DMS114 treated with DMSO at 0.1 percent for 48 hours (cell line): ENCODE data around the gene CLSTN3.

Experiments
- DNase-seq: peaks from one replicate; lab custom pipeline; 2025; ENCODE audit not compliant: unreplicated experiment; lab: John Stamatoyannopoulos, UW

CLSTN3 gene

GRCh38 chr12:7129872-7130691 is at the start of gene CLSTN3:
TSS of gene CLSTN3 (plus strand) at chr12:7130371. CDS start at chr12:7130649, 278 bp downstream.
- peak; percentile 60 for DNase-seq

GRCh38 chr12:7081037-7081436 is 49.1 kb upstream of the CLSTN3 start:
- no peak for DNase-seq

- no peak for DNase-seq
Observed at GRCh38 chr12:7083125-7083524, 47.0 kb upstream of the CLSTN3 start.

GRCh38 chr12:7089196-7089871 is 40.8 kb upstream of the CLSTN3 start:
- DNase-seq, result no peak

- DNase-seq, result no peak
Observed at GRCh38 chr12:7090222-7090998, 39.8 kb upstream of the CLSTN3 start.

- DNase-seq, result no peak
Observed at GRCh38 chr12:7091171-7091570, 39.0 kb upstream of the CLSTN3 start.

GRCh38 chr12:7091660-7092228 is 38.4 kb upstream of the CLSTN3 start:
- DNase-seq, result no peak

- peak; percentile 43 for DNase-seq
Observed at GRCh38 chr12:7092229-7092985, 37.8 kb upstream of the CLSTN3 start, which contains the start of gene C1R. TSS of gene C1R (minus strand) at chr12:7092445. CDS start at chr12:7092388, 57 bp downstream.

- no peak for DNase-seq
Observed at GRCh38 chr12:7092986-7093460, 37.1 kb upstream of the CLSTN3 start.

- no peak for DNase-seq
Observed at GRCh38 chr12:7093486-7093885, 36.7 kb upstream of the CLSTN3 start.

- no peak for DNase-seq
Observed at GRCh38 chr12:7093892-7094291, 36.3 kb upstream of the CLSTN3 start.

GRCh38 chr12:7096006-7096932 is 33.9 kb upstream of the CLSTN3 start:
- DNase-seq, result no peak

- DNase-seq, result no peak
Observed at GRCh38 chr12:7096979-7097378, 33.2 kb upstream of the CLSTN3 start.

- DNase-seq, result no peak
Observed at GRCh38 chr12:7099290-7099996, 30.7 kb upstream of the CLSTN3 start.

- no peak for DNase-seq
Observed at GRCh38 chr12:7100239-7100638, 29.9 kb upstream of the CLSTN3 start.

GRCh38 chr12:7101047-7101693 is 29.0 kb upstream of the CLSTN3 start:
- no peak for DNase-seq

- no peak for DNase-seq
Observed at GRCh38 chr12:7101694-7102131, 28.5 kb upstream of the CLSTN3 start.

GRCh38 chr12:7102582-7102981 is 27.6 kb upstream of the CLSTN3 start:
- DNase-seq, result no peak
